Activated naive CD4-positive, alpha-beta T cell treated with anti-CD3 and anti-CD28 coated beads, Interleukin-2, amount 50 U/mL, for 16 hours (primary cell): ENCODE data around the gene OR4F6.

Experiments used
- DNase-seq: peaks from one replicate; pipeline ENCODE4 v3.0.0-alpha.2; 2020

The OR4F6 gene

DNA sequence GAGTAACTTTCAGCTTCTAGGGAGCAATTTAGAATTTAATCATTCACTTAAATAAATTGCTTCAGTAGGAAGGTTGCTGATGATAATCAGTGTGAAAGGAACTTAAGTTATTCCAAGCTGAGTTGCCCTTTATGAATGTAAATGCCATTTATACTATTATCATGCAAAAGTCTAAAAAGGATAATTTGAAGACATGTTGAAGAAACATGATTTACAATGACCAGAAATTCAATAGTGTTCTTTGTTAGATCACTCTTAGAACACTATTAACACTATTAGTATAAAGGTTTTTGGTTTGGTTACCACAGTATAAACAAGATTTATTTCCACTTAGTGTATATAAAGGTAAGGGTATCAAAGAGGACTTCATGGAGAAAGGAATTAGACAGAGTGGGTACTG, 1.6 kb downstream of the OR4F6 start:
- DNase-seq: no peak

GRCh38 chr15:101805605-101806345, 2.5 kb downstream of the OR4F6 start:
- DNase-seq: no peak

DNA sequence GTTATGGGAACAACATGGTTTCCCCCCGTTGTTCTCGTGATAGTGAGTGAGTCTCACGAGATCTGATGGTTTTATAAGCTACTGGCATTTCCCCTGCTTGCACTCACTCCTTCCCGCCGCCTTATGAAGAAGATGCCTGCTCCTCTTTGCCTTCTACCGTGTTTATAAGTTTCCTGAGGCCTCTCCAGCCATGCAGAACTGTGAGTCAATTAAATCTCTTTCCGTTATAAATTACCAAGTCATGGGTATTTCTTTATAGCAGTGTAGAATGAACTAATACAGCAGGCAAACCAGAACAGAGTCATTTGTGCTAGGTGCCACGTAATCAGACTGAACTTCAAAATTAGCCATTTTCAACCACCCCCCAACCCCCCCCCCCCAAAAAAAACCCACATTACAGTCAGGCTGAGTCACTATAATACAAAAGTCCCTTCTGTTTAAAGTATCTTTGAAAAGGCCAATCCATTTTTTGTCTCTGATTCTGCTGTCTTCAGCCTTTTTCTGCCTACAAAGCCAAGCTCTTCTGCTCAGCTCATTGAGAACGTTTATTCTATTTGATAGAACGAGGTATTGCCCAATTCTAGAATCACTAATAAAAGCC, 4.1 kb downstream of the OR4F6 start:
- DNase-seq: no peak

GRCh38 chr15:101808201-101808600, 4.9 kb downstream of the OR4F6 start:
- DNase-seq: no peak

GRCh38 chr15:101810456-101810855, 7.1 kb downstream of the OR4F6 start:
- DNase-seq: no peak

- no peak for DNase-seq
These were observed 7.6 kb downstream of the OR4F6 start for GRCh38 chr15:101810876-101811275.

DNA sequence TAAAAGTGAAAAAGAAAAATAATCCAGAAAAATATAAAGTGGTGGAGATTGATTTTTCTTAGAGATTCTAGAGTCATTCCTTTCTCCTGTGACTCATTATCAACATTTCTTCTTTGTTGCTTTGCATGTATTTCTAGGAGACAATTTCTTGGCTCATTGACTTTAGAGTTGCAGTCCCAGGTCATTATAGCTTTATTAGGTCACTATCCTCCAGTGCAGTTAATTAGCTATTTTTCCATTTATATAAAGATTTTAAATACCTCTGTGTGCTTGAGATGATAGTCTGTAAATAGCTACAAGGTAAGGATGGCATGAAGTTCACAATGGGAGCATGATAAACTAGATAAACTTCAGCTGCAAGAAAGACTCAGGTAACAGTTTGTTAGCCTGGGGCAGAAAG, 8.6 kb downstream of the OR4F6 start, which contains the start of gene OR4F15:
Gene OR4F15 (plus strand): TSS at position 301 of the 400 bp plus-strand sequence. CDS start 5,985 bp downstream, outside the sequence.
- no peak for DNase-seq

DNA sequence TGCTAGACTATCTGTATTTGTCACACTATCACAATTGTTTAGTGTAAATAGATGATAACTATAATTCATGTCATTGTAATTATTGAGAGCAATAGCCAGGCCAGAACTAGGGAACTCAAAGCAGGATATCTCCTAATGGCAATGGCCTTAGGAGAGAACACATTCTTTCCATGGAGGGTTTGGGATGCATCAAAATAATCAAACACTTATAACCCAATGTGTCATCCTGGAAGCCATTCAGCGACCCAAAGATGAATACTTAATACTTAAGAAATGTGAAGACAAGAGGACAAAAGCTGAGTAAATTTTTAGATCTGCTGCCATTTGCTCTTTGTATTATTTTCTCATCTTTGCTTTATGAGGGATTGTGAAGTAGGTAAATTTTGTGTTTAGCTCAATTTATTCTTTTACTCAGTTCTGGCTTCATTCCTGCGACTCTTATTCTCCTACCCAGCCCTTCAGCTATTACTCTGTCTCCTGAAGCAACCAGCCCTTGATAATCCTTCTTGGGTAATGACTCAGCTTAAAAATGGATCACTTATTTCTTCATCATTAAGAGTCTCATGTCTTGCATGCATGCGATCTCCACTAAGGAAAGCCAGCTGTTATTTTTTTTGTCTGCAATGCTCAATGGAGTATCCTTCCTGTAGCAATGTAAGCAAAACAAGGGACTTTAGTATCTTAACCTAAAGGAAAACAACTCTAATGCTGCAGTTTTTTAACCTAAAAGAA, 10.7 kb downstream of the OR4F6 start:
- no peak for DNase-seq

DNA sequence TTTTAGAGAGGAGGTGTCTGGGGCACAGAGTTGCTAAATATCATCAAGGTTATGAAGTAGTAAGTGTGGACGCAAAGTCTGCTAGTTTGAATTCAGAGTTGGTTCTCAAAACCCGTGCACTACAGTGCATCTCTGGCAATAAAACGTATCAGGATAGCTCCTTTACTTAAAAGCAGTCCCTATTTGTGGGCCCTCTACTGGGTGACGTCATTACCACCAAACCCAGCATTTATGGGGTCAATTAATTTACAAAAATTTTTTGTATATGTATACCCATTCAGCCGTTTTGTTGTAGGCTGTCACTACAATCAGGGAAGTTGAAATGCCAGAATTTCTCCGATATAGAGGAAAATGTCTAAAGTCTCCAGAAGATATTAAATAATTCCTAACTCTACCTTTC, 17.5 kb downstream of the OR4F6 start:
- DNase-seq: no peak

DNA sequence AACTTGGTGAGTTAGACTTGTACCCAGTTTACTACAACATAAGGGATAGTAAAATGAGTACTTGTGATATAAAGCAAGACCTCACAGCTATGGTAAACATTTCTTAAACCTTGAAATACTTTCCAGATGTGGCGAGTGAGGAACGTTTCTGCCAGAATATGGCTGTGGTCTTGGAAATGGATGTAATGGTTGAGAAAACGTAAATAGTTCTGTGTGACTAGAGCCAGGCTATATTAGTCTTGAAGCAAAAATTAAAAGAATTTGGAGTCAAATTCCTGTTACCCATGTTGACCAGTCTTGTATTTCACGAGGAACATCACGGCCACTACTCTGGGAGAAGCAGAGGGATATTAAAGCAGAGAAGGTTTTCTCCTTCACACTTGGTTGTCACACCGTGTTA, 23.9 kb downstream of the OR4F6 start:
- DNase-seq: no peak

GRCh38 chr15:101828774-101829173, 25.5 kb downstream of the OR4F6 start:
- no peak for DNase-seq

DNA sequence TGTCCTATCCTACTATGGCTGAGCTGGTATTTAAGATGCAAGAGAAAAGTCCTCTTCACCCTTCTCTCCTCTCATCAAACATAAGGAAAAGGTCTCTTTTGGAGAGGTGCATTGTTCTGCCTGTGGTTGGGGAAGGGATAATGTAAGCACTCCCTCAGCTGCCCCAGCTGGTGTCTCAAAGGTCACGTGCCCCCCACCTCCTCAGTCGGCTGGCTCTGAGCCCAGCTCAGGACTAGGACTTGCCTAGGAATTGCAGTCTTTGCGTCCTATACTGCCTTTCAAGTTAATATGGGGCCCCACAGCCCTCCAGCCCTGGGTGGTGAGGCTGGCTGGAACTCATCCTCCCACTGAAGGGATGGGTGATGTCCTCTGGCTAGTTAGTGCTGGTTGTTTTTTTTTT, 38.3 kb downstream of the OR4F6 start:
- no peak for DNase-seq

DNA sequence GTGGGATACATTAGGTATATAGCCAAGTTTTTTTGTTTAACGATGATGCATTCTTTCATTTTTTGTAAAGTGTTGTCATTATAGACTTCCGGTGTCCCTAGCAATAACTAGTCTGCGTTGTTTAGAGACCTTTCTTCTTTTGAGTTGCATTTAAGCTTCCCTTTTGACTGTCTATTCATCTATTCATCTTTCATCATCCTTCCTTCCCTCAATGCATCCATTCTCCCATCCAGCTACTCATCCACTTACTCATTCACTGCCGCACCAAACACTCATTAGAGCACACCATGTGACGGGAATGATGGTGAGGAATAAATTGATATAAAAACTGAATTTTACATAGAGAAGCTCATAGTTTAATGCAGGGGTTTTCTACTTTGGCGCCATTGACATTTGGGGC, 41.6 kb downstream of the OR4F6 start:
- no peak for DNase-seq

DNA sequence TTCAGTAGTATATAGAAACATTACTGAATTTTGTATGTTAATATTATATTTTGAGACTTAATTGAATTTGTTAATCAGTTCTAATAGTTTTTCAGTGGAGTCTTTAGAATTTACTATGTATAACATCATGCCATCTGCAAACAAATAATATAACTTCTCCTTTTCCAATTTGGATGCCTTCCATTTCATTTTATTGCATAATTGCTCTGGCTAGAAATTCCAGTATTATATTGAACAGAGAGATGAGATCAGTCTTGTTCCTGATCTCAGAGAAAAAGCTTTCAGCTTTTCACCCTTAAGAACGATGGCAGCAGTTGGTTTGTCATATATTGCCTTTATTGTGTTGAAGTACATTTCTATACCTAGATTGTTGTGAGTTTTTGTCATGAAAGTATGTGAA, 49.0 kb downstream of the OR4F6 start:
- DNase-seq: no peak
